Esophagus squamous epithelium (tissue), 5 donors: ENCODE measurements around the gene NAA35. TPM values are rescaled to one million over a fixed set of nuclear protein-coding genes. Genes with fewer than 3 reads are reported as not detected.

Experiments
- DNase-seq: peaks from one replicate; lab custom pipeline; 2025; lab: John Stamatoyannopoulos, UW
- H3K27ac ChIP-seq, 4 donors: fragments of 200-600 bp; sonication (generic); one replicate each; pipeline ENCODE4 v1.5.1; 2016 to 2019; ENCODE audit warnings: mild to moderate bottlenecking in 1 of 4
- H3K27me3 ChIP-seq, 4 donors: fragments of 200-600 bp; sonication (generic); 1 replicate in 3 of 4; 2 replicates in 1 of 4; pipeline versions ENCODE4 v1.5.1 to v1.6.0; 2017 to 2021; ENCODE audit warnings: antibody characterized with exemption in 1 of 4
- H3K36me3 ChIP-seq, 3 donors: fragments of 200-600 bp; sonication (generic); one replicate each; pipeline ENCODE4 v1.5.1; 2016 to 2019
- H3K4me1 ChIP-seq, 3 donors: fragments of 200-600 bp; sonication (generic); one replicate each; pipeline ENCODE4 v1.5.1; 2017 to 2019
- H3K4me3 ChIP-seq, 4 donors: fragments of 200-600 bp; sonication (generic); 1 replicate in 3 of 4; 2 replicates in 1 of 4; pipeline ENCODE4 v1.5.1; 2016 to 2019; ENCODE audit warnings: mild to moderate bottlenecking in 2 of 4, moderate library complexity in 1 of 4
- H3K9me3 ChIP-seq, 3 donors: fragments of 200-600 bp; sonication (generic); one replicate each; pipeline ENCODE4 v1.5.1; 2016 to 2019
- CTCF ChIP-seq, 6 experiments: fragments of 450-650 bp in 4 of 6; fragments of 200-600 bp in 2 of 6; sonication (generic) in 2 of 6; IDR thresholded peaks; one replicate each; pipeline ENCODE4 v1.5.1; 2016 to 2019; ENCODE audit warnings: antibody characterized with exemption in 6 of 6, mild to moderate bottlenecking in 4 of 6, moderate library complexity in 4 of 6
- POLR2A ChIP-seq, 4 donors: fragments of 450-650 bp; IDR thresholded peaks; one replicate each; pipeline ENCODE4 v1.6.1; 2017; ENCODE audit warnings: antibody characterized with exemption in 4 of 4, mild to moderate bottlenecking in 4 of 4, moderate library complexity in 3 of 4
- WGBS, 2 donors: methylation state at CpG; one replicate each; pipeline ENCODE4 v1.1.5; 2018; 5-methylcytosine and 5-hydroxymethylcytosine counted together
- intact Hi-C: fragments of 100-400 bp; cut with DNase I; formaldehyde crosslinking; loops from one replicate; pipeline ENCODE4 v1.15.0; 2022
- total RNA-seq, 4 donors: library from RNA; depleted of rRNA; stranded (reverse); fragments of >200 nt; gene quantifications; one replicate each; pipeline ENCODE4 v1.1.0, GENCODE V29; 2016
- donor health status: DM: yes; HTN: yes; CAD: no.

Gene NAA35
- total RNA-seq, 4 donors from 2014 or later = 12.1 to 20.8 (median 19.9) TPM

- WGBS, 2 donors = 71 to 78% methylated on average over 7 of the region's 7 CpGs
Measured at GRCh38 chr9:86069206-86069869, 128.4 kb downstream of the NAA35 start.

More at GRCh38 chr9:86069206-86069869, 128.4 kb downstream of the NAA35 start:
- no peaks in the 10 kb centered on the region for H3K36me3 ChIP-seq
- no peaks in the 10 kb centered on the region for H3K9me3 ChIP-seq
- TF ChIP-seq CTCF (IDR thresholded peaks at IDR 0.05) (no peak), POLR2A (IDR thresholded peaks at IDR 0.05) (no peak)
- no peak overlapping the region for H3K27ac ChIP-seq
- H3K27me3 ChIP-seq = no peaks in the 10 kb centered on the region
- H3K4me1 ChIP-seq = no peaks in the 10 kb centered on the region
- DNase-seq = no peak
- intact Hi-C loops = no loop called here
- H3K4me3 ChIP-seq = no peak overlapping the region

Other genes with a start within 250 kb of the NAA35 start
- 10 to 100 TPM in 2 of 4 donors, 1 to 10 TPM in 2; 3.7 to 18.1 (median 11.4) TPM for gene AGTPBP1, start 199.2 kb upstream of the NAA35 start, total RNA-seq
- 10 to 100 TPM in 1 of 4 donors, 1 to 10 TPM in 3; 2.0 to 13.6 (median 4.3) TPM for gene GOLM1, start 158.4 kb downstream of the NAA35 start, total RNA-seq